GM18868 (cell line): ENCODE data around the gene GAD2.

Source experiments
- ATAC-seq: cut with Tn5 transposase; IDR thresholded peaks from one replicate; pipeline ENCODE4 v1.9.1; 2021; ENCODE audit warnings: mild to moderate bottlenecking, moderate library complexity; ENCODE audit not compliant: unreplicated experiment

GAD2 gene

DNA sequence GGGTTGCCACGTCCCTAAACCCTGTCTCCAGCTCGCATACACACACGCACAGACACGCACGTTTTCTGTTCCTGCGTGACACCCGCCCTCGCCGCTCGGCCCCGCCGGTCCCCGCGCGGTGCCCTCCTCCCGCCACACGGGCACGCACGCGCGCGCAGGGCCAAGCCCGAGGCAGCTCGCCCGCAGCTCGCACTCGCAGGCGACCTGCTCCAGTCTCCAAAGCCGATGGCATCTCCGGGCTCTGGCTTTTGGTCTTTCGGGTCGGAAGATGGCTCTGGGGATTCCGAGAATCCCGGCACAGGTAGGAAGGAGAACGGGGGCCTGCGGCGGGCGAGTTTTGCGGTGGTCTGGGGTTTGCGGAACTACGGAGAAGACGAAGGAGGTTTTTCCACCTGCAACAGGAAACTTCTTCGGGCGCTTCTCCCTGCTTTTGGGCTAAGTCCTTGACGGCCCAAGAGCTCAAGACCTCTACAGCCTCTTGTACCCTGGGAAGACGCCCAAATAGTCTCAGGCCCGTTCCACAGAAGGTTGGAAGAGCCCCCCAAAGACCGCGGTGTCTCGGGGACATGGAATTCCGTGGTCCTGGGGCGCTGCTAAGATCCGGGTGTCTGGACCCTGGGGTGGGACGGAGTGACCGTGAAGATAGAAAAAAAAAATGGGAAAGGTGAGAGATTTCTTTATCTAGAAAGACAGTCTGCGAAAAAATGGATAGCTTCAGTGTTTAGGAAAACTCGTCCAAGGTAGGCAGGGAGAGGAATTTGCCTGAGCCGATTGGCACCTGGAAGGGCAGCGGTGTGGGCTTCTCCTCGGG is at the start of gene GAD2:
Gene GAD2, plus strand, starts transcription at position 190 of the 811 bp plus-strand sequence. Its CDS starts 36 bp downstream, at position 226.
- no peak for ATAC-seq

DNA sequence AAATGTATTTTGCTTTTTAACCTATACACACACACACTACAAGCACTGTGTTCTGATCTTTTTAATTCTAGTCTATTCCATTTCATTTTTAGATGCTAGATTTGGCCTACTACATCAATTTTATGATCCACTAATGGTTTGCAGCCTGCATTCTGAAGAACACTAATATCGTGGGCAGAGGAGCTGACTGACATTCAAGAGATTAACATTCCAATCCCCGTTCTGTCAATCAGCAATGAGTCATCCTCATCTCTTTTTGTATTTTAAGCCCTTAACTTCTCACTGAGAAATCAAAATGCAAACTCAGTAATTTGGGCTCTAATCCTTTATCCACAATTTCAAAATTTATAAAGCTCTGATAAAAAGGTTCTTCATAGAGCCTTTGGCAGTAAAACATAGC is 47.1 kb upstream of the GAD2 start:
- no peak for ATAC-seq

DNA sequence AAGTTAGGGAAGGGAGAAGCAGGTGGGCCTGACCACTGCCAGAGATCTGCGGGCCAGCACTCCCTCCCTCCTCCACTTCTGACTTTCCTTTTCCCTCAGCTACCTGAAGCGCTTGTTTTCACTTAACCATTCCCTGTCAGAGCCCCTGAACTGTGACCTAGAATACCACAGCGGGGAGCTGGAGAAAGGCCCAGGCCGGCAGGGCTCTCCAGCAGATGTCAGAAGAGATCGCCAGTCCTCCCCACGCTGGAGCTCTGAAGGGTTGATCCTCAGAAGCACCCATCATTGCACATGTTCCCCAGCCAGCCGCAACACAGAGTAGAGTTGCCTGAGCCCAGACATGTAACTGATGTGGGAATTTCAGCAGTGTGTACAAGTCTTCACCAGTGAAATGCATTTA is 44.4 kb upstream of the GAD2 start:
- no peak for ATAC-seq

DNA sequence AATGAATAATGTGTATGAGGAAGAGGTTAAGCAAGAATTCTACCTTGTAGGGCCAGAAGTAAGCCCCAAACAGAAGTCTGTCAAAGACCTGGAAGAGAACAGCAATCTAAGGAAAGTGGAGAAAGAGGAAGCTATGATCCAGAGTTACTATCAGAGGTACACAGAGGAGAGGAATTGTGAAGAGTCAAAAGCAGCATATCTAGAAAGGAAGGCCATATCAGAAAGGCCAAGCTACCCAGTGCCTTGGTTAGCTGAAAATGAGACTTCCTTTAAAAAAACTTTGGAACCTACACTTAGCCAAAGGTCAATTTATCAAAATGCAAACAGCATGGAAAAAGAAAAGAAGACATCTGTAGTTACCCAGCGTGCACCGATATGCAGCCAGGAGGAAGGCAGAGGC is 42.7 kb upstream of the GAD2 start:
- no peak for ATAC-seq

DNA sequence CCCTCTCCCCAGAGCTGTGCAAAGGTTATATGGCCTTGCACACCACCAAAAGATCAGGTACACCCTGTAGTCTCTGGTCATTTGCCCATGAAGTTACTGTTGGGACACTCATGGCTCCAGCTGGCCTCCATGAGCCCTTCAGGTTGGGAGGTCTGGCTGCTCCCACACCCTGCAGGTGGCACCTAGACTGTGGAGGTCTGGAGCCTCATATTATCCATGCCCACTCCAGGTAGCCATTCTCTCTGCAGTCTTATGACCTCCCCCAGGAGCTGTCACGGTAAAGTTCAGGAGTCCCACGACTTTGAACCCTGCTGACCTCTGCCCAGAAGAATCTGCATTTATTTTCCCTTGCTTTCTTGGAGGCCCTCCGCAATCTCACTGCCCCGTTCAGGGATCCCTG is 39.2 kb upstream of the GAD2 start:
- no peak for ATAC-seq

DNA sequence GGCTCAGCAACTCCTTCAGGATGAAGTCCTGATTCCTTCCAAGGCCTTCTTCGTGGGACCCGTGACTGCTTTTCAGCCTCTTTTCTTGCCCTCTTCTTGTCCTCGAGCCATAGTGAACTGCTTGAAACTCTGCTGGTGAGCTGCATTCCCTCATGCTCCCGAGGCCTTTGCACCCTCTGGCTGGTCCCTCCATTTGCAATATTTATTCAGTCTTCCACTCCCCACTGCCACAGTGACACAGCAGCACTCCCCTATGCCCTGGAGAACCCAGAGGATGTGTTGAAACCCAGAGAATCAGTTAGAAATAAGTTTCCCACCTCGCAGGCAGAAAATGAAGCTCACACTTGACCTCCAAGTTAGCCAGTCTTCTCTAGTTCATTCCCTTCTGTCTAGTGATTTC is 22.3 kb upstream of the GAD2 start:
- no peak for ATAC-seq

DNA sequence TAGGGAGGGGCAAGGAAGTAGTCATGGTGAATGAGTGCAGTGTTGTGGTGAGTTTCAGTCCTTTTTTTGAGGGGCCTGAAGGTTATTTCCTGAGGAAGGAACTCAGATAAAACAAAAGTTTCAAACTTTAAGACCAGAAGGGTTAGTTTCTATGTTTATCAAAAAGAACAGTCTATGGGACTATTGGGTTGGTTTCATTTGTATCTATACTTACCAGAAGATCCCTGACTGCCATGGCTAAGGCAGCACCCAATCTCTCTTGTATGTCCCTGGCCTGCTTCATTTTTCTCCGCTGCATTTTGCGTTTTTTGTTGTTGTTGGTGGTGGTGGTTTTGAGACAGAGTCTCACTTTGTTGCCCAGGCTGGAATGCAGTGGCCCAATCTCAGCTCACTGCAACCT is 19.3 kb upstream of the GAD2 start:
- ATAC-seq: no peak

DNA sequence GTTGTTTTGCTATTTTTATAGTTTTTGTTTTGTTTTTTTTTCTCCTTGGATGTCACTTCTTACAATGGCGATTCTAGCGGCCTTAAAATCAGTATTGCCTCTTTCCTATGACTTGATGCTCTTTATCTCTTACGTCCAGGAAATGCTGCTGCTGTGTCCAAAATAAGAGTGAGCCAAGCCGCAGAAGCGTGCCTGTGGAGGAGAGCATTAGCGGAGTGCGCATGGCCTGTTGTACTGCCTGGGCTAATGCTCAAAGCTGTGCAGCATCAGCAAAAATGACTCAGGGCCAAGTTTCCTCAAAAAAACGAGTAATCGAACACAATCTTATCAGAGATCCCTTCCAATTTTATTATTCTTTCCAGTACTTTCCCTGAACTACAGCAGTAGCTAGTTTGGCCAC is 18.5 kb upstream of the GAD2 start:
- ATAC-seq: no peak

DNA sequence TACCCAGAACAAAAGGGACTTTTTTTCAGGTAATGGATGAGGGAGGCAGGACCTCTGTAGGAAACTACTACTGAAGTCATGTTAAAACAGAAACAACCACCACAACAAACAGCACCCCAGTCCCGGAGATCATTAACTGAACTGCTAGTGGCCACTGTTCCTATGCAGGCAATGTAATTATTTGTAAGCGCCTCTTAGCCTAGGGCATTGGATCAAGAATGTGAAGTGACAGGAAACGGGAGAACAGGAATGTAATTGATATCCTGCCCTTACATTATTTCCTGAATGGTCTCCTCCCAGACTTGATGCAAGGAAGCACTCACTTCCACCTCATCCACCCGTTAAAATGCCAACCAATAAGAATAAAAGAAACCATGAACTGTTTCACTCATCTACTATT is 16.7 kb upstream of the GAD2 start:
- no peak for ATAC-seq

DNA sequence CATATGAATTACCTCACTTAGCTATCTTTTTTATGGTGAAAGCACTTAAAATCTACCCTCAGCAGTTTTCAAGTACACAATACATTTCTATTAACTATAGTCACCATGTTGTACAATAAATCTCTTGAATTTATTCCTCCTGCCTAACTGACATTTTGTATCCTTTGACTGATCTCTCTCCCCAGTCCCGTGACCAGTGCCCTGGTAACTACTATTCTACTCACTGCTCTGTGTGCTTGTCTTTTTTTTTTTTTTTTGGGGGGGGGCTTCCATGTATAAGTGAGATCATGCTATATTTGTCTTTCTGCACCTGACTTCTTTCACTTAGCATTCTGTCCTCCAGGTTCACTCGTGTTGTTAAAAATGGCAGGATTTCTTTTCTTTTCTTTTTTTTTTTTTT is 11.4 kb upstream of the GAD2 start:
- ATAC-seq: no peak

DNA sequence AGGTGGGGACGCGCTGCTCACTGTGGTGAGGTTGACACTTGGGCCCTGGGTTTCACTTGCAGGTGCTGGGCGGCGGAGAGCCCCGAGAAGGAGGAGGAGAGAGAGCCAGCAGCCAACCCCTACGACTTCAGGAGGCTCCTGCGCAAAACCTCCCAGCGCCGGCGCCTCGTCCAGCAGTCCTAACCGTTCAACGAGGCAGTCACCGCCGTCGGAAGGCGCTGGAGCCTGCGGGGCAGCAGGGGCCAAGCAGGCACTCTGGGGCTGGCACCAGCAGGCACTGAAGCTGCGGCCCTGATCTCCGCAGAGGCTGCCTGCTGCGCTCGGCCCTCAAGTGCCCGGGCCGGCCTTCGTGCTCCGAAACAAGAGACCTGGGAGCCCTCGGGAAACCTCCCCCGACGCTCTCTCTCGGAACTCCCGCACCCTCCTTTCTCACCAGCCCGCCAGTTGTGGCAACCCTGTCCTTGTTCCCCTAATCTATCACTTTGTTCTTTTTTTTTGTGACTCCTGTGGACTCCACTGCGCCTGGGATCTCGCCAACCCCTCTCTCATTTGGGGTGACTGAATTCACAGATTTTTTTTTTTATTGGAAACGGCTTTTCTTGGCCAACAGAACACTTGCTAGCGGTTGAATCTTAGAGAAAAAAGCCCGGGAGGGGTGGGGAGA is 4.7 kb upstream of the GAD2 start:
- no peak for ATAC-seq

DNA sequence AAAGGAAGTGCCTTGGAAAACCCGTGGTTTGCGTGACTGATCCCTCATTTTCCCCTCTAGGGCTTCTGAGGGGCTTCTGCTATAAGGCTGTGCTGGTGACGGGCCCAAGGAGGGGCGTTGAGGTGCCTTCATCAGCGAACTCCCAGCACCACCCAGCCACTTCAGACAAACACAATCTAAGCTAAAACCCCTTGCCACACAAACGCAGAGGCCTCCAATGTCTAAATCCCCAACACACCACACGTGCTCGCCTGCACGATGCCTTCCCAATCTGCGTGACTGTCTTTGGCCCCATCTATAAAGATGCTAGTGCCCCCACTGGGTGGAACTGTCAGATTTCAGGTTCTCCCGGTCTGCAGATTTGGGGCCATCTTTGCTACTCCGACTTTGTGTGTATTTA is 4.1 kb upstream of the GAD2 start:
- ATAC-seq: no peak

DNA sequence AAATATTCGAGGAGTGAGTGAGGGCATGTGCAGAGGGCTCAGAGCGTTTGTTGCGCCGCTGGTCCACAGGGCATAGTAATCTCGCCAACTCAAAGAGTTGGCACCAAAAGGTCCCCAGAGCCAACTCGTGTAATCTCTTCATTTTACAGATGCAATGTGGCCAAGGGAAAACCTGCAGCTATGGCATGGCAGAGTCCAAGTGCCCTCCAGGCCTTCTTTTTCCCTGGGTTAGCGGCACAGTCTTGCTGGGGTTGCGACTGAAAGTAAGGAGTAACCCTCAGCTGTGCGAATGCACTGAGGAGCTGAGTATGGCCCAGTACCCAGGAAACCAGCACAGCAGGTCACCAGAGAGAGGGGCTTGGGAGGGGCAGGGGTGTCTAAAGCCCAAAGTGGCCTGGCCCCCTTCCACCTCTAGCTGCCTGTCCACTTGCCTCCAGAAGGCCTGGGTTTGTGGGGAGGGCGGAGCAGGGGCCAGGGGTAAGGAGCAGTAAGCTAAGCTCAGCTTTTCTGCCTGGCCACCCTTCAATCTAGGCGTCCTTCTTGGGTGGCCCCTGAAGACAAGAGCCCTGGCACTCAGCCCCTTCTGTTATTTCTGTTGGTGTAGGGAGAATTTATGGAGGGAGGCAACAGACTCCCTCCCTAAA is 3.3 kb upstream of the GAD2 start:
- ATAC-seq: no peak

DNA sequence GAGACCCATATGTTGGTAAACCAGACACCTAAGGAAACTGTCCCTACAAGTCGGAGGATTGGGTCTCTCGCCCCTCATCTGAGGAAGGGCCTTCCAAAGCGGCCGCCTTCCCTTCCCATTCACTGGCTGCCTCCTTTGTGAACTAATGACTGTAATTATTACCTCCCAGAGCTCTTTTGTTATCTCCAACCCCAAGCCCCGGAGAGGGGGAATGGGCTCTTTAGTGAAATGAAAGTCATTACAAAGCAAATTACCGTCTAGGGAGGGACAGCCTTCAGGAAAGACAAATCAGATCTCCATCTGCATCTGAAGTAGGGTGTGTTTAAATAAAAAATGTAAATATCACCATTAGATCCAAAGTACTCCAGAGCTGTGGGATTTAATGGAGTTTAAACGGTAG is 2.6 kb upstream of the GAD2 start:
- ATAC-seq: no peak

DNA sequence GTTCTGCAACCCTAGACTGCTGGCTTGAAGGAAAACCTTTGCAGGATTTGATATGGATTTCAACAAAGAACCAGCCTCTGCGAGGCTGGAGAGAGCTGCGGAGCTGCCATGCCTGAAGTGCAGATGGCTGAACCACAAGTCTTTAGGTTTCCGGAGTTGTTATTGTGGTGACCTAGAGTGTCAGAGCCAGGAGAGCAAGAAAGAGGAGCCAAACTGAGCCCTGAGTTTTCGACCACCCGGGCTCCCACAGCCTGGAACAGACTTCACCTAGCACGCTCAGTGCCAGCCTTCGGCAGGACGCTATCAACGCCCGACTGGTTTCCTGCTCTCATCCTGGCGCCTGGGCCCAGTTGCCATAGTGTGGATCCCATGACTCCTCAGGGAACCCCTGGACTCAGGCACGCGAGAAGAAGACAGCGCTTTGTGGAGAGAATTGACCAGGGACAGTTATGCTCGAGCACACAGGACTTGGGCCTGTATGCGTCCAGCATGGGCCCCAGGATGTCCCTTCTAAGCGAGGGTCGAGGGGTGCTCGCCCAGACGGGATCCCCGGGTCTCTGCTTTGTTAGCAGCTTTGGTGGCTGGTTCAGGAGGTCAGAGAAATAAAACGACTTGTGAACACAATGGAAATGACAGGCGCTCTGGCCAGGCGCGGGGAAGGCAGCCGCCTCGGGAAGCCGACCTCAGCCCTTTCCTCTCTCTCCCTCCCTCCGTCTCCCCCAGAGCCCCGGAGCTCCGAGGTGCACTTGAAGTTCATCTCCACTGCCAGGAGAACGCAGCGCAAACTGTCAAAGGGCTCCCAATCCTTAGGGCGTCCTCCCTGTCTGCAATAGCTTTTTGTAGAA is 1.8 kb upstream of the GAD2 start:
- ATAC-seq: no peak

DNA sequence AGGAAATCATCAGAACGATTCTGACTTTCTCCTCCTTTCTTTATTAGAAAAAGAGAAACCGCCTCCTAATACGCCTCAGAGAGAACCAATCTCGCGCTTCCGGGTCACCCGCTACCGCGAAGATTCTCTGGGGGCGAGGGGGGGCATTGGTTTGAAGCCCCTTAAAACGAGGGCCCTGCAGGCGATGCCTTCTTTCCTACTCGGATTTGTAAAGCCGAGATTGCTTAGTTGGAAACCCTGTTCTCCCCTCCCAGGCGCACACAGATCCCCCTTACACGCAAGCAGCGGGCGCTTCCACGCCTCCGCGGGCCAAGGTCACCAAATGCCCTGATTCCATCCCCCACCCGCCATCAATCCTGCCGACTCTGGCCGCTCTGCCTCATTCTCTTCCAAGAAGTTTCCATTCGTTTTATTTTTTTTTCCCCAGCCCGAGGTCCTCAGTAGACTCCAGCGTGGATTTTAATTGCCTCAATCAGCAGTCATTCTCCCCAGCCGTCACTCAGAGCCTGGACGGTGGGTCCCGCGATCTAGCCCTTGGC is 1.1 kb upstream of the GAD2 start:
- no peak for ATAC-seq

DNA sequence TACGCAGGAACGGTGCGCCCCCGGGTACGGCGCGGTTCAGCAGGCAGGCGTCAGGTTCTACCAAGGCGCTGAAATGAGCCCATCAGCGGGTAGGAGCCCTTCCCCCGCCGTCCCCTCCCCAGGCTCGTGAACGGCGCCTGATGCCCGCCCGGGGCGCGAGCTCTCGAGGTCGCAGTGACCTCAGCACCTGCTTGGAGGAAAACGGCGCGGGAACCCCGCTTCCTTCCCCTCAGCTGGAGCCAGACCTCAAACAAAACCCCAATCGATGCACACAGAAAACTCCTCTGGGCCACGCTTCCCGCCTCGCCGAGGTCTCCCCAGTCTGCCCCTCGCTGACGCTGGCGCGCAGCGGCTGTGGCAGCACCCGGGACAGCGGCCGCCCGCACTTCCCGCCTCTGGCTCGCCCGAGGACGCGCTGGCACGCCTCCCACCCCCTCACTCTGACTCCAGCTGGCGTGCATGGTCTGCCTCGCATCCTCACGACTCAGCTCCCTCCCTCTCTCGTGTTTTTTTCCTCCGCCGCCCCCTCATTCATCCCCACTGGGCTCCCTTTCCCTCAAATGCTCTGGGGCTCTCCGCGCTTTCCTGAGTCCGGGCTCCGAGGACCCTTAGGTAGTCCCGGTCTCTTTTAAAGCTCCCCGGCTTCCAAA is 514 bp upstream of the GAD2 start:
- ATAC-seq: no peak

DNA sequence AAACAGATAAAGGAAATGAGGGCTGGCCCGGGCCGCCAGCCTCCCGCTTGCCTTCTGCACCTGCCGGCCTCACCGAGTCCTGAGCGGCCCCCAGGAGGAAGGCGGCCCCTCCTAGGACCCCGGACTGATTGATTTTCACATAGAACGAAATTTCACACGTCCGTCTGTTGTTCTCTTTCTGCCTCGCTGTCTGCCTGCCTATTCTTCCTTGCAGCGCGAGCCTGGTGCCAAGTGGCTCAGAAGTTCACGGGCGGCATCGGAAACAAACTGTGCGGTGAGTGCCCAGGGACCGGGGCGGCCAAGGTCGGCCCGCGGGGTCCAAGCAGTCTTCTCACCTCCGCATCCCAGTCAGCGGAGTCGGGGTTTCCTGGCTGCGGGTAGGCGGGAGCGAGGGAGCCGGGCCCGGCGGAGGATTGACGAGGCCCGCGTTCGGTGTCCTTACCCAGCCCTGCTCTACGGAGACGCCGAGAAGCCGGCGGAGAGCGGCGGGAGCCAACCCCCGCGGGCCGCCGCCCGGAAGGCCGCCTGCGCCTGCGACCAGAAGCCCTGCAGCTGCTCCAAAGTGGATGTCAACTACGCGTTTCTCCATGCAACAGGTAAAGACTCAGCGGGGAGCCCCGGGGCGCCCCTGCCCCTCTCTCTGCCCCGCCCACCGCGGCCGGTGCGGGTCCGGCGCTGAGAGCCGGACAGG is 967 bp downstream of the GAD2 start:
- no peak for ATAC-seq

DNA sequence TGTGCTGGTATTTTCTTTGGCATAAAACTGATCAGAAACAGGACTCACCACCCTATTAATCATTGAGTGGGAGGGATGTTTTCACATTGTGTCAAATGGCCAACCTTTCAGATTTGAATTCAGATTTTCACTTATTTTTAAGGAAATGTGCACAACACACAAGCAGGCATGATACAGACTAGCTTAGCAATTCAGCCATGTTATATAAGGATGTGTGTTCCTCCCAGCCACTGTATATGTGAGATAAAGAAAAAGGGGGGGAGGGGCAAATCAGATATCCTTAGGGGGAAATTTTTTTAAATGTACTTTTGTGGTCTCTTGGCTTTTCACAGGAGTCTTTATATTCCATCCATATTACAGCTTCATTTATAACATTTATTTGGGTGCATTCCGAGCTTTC is 3.1 kb downstream of the GAD2 start:
- ATAC-seq: no peak

DNA sequence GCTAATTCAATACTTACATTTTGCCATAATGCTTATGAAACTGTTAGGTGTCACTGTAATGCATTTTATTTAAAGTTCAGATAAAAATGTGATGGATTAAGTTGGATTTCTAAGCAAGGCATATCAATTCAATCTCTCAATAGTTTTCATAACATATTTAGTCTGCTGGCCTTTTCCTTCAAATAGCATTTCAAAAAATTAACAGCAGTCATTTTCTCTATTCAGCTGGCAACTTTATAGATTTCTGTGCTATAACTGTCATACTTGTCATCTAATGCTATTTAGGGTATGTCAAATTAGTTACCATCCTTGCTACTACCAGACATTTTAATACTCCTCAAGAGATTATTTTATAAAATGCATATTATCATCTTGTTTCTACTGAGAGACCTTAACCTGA is 4.3 kb downstream of the GAD2 start:
- ATAC-seq: no peak
